HEK293T (cell line): Measurements from ENCODE around the gene PRDM16.

Experiments
- CTCF ChIA-PET: fragments of 350-600 bp; formaldehyde crosslinking; extraction: SDS; loops from one replicate; lab custom pipeline; 2021; ENCODE audit warnings: antibody characterized with exemption, inconsistent platforms; lab: Yijun Ruan, JAX
- POLR2A ChIA-PET: fragments of 350-600 bp; formaldehyde crosslinking; extraction: SDS; loops from one replicate; lab custom pipeline; 2020; ENCODE audit warnings: antibody characterized with exemption, inconsistent platforms; lab: Yijun Ruan, JAX
- DNase-seq: peaks from one replicate; pipeline ENCODE4 v3.0.0; 2012; ENCODE audit warnings: mixed read lengths; ENCODE audit errors: extremely low spot score
- ARNT ChIP-seq: fragments of 450-650 bp; IDR thresholded peaks from 2 replicates; pipeline ENCODE4 v1.6.1; 2017; ENCODE audit warnings: mild to moderate bottlenecking
- BHLHE40 ChIP-seq: fragments of 450-650 bp; IDR thresholded peaks from 2 replicates; pipeline ENCODE4 v1.6.1; 2016; ENCODE audit warnings: mild to moderate bottlenecking, moderate library complexity, borderline replicate concordance
- CTBP1 ChIP-seq: fragments of 450-650 bp; IDR thresholded peaks from 2 replicates; pipeline ENCODE4 v1.6.1; 2016; ENCODE audit warnings: borderline replicate concordance
- ELF4 ChIP-seq: fragments of 450-650 bp; IDR thresholded peaks from 2 replicates; pipeline ENCODE4 v1.6.1; 2017; ENCODE audit warnings: antibody characterized with exemption
- FOXA1 ChIP-seq: fragments of 450-650 bp; IDR thresholded peaks from 2 replicates; pipeline ENCODE4 v1.6.1; 2016; ENCODE audit warnings: mild to moderate bottlenecking
- FOXK2 ChIP-seq: fragments of 450-650 bp; IDR thresholded peaks from 2 replicates; pipeline ENCODE4 v1.6.1; 2016; ENCODE audit warnings: mild to moderate bottlenecking
- FOXM1 ChIP-seq: fragments of 450-650 bp; IDR thresholded peaks from 2 replicates; pipeline ENCODE4 v1.6.1; 2017; ENCODE audit warnings: mild to moderate bottlenecking, borderline replicate concordance
- HDGF ChIP-seq: fragments of 450-650 bp; IDR thresholded peaks from 2 replicates; pipeline ENCODE4 v1.6.1; 2017; ENCODE audit warnings: antibody characterized with exemption, borderline replicate concordance
- L3MBTL2 ChIP-seq: fragments of 450-650 bp; conservative IDR thresholded peaks from 2 replicates; pipeline ENCODE4 v1.6.1; 2016; ENCODE audit warnings: mild to moderate bottlenecking
- LEF1 ChIP-seq: fragments of 450-650 bp; IDR thresholded peaks from 2 replicates; pipeline ENCODE4 v1.6.1; 2017; ENCODE audit warnings: mild to moderate bottlenecking, borderline replicate concordance
- NFRKB ChIP-seq: fragments of 450-650 bp; IDR thresholded peaks from 2 replicates; pipeline ENCODE4 v1.6.1; 2016; ENCODE audit warnings: mild to moderate bottlenecking, moderate library complexity
- PKNOX1 ChIP-seq: fragments of 450-650 bp; IDR thresholded peaks from 2 replicates; pipeline ENCODE4 v1.6.1; 2016
- SP1 ChIP-seq: fragments of 450-650 bp; IDR thresholded peaks from 2 replicates; pipeline ENCODE4 v1.6.1; 2017
- SUZ12 ChIP-seq: fragments of 450-650 bp; IDR thresholded peaks from 2 replicates; pipeline ENCODE4 v1.6.1; 2016; ENCODE audit warnings: mild to moderate bottlenecking
- TARDBP ChIP-seq: fragments of 450-650 bp; IDR thresholded peaks from 2 replicates; pipeline ENCODE4 v1.6.1; 2016
- ZNF384 ChIP-seq: fragments of 450-650 bp; IDR thresholded peaks from 2 replicates; pipeline ENCODE4 v1.6.1; 2016

PRDM16 gene

GRCh38 chr1:3413975-3414710, 345.1 kb downstream of the PRDM16 start:
- CTCF ChIA-PET: no interaction called here
- POLR2A ChIA-PET: no interaction called here

GRCh38 chr1:3415260-3416090, 346.5 kb downstream of the PRDM16 start:
- ChIA-PET POLR2A (no interaction called here), CTCF (no interaction called here)
- no peak for DNase-seq
- TF ChIP-seq L3MBTL2 (no peak), SP1 (no peak), FOXK2 (no peak), LEF1 (no peak), ARNT (no peak), ELF4 (no peak), FOXA1 (no peak), BHLHE40 (no peak), FOXM1 (no peak), SUZ12 (no peak), PKNOX1 (no peak), TARDBP (no peak), CTBP1 (no peak)

More at GRCh38 chr1:3413975-3414710, 345.1 kb downstream of the PRDM16 start:
- DNase-seq: no peak
- TF ChIP-seq SUZ12 (no peak), CTBP1 (no peak)

- TF ChIP-seq NFRKB (no peak), SP1 (no peak), TARDBP (no peak), CTBP1 (no peak), BHLHE40 (no peak), ELF4 (no peak), FOXM1 (no peak), SUZ12 (no peak), LEF1 (no peak), PKNOX1 (no peak), HDGF (no peak), ARNT (no peak), FOXK2 (no peak), ZNF384 (no peak), FOXA1 (no peak), L3MBTL2 (no peak)
- POLR2A ChIA-PET: interaction anchor here (0.6 to 1.1 kb wide), 3 partner anchors 11 to 19 kb away, joined by 3 to 5 read pairs (median 3); no protein-coding TSS in a partner anchor
- CTCF ChIA-PET: interaction anchor here (0.6 to 1.2 kb wide), 3 partner anchors 10 to 83 kb away, joined by 3 to 6 read pairs (median 3); no protein-coding TSS in a partner anchor
- no peak for DNase-seq
Observed at GRCh38 chr1:3417082-3417739, 348.2 kb downstream of the PRDM16 start.

- ChIA-PET POLR2A (interaction anchor here (1.1 to 1.7 kb wide), 2 partner anchors 14 to 25 kb away, joined by 3 to 6 read pairs; no protein-coding TSS in a partner anchor), CTCF (interaction anchor here (1.0 kb wide), 1 partner anchor 15 kb away, joined by 3 read pairs; no protein-coding TSS in a partner anchor)
- no peak for DNase-seq
- TF ChIP-seq FOXM1 (no peak), FOXK2 (no peak), HDGF (no peak), SUZ12 (no peak), BHLHE40 (no peak), ZNF384 (no peak), NFRKB (no peak), PKNOX1 (no peak), ELF4 (no peak), TARDBP (no peak), ARNT (no peak), CTBP1 (no peak), L3MBTL2 (no peak)
Observed at GRCh38 chr1:3417934-3418333, 348.9 kb downstream of the PRDM16 start.

GRCh38 chr1:3418600-3418999, 349.6 kb downstream of the PRDM16 start:
- TF ChIP-seq FOXK2 (no peak), ELF4 (no peak), PKNOX1 (no peak), ARNT (no peak), ZNF384 (no peak), FOXA1 (no peak), LEF1 (no peak), BHLHE40 (no peak), HDGF (no peak), SUZ12 (no peak), CTBP1 (no peak), SP1 (no peak), FOXM1 (no peak), L3MBTL2 (no peak), NFRKB (no peak), TARDBP (no peak)
- ChIA-PET CTCF (interaction anchor here (0.8 to 1.9 kb wide), 3 partner anchors 16 to 68 kb away, joined by 3 to 6 read pairs (median 4); no protein-coding TSS in a partner anchor), POLR2A (interaction anchor here (1.6 to 2.3 kb wide), 3 partner anchors 25 to 99 kb away, joined by 3 to 7 read pairs (median 6); no protein-coding TSS in a partner anchor)
- DNase-seq: no peak
